HG03060 (cell line): ENCODE results near the gene FRS2.

Source experiments
- ATAC-seq: cut with Tn5 transposase; IDR thresholded peaks from one replicate; pipeline ENCODE4 v1.9.1; 2021; ENCODE audit warnings: low read depth, moderate number of reproducible peaks; ENCODE audit not compliant: unreplicated experiment

The FRS2 gene

GRCh38 chr12:69613351-69613750 is 143.2 kb downstream of the FRS2 start:
- ATAC-seq, result no peak

- no peak for ATAC-seq
Observed at GRCh38 chr12:69616025-69616424, 145.8 kb downstream of the FRS2 start.

- no peak for ATAC-seq
Observed at GRCh38 chr12:69619050-69619449, 148.9 kb downstream of the FRS2 start.

- no peak for ATAC-seq
Observed at GRCh38 chr12:69620077-69620476, 149.9 kb downstream of the FRS2 start.

- ATAC-seq, result no peak
Observed at GRCh38 chr12:69620921-69621320, 150.7 kb downstream of the FRS2 start.

GRCh38 chr12:69621551-69621950 is 151.4 kb downstream of the FRS2 start:
- no peak for ATAC-seq

- no peak for ATAC-seq
Observed at GRCh38 chr12:69623970-69624369, 153.8 kb downstream of the FRS2 start.

GRCh38 chr12:69627501-69627900 is 157.3 kb downstream of the FRS2 start:
- ATAC-seq, result no peak
